ENCODE measurements around the gene SIN3B. TPM values are rescaled to one million over a fixed set of nuclear protein-coding genes. Genes with fewer than 3 reads are reported as not detected.
A peak's percentile ranks its signal among the peaks of the same experiment; 100 is the strongest.

The SIN3B gene
- total and polyA plus RNA-seq, 9 of the 15 experiments (the other 6 are each of a cell fraction or from before 2014, with no cell fraction given): 0.51 to 34.2 (median 14.3) TPM

DNA sequence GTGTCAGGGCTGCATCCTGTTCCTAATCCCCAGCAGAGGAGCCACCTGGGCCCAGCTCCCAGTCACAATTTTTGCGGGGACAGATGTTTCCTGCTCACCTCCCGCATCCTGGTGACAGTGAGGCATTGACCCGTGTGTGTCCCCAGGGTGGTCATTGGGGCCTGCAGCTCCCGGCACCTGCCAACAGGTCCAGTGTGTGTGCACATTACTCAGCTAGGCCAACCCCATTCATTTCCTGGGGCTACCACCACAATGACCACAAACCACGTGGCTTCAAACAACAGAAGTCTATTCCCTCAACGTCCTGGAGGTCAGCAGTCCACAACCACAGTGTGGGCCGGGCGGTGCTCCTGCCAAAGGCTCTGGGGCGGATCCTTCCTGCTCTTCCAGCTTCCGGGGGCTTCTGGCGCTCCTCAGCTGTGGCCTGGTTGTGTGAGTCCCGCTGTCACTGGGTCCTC, 47.7 kb downstream of the SIN3B start:
- Histone ChIP-seq H3K79me2 (ENCODE audit: control insufficient read depth, insufficient read depth, low read length) (peaks cover 15% of the 10 kb centered on the region; the same call in 2 of the 3 replicates), H3K9me1 (ENCODE audit: control insufficient read depth, insufficient read depth, low read length) (no peaks in the 10 kb centered on the region), H3K4me3 (no peak overlapping the region), H3K27me3 (ENCODE audit: control insufficient read depth in 2 of 2, insufficient read depth in 2 of 2, low read length in 2 of 2) (no peaks in the 10 kb centered on the region), H3K36me3 (ENCODE audit: control insufficient read depth, insufficient read depth, low read length) (peaks cover 59% of the 10 kb centered on the region; the same call in 2 of the 3 replicates), H3K4me2 (ENCODE audit: insufficient read depth, low read length) (no peak overlapping the region), H3K9ac (ENCODE audit: insufficient read depth in 1 of 2, low read depth in 2 of 2, low read length in 2 of 2) (peak overlapping the region in 1 of 2 experiments; percentile 35; a peak in 1 of 4 replicates), H3K9me3 (replicated peaks; ENCODE audit: control insufficient read depth, insufficient read depth, low read depth, low read length) (peaks cover 8% of the 10 kb centered on the region), H3K27ac (ENCODE audit: extremely low read depth, low read depth, low read length) (no peak overlapping the region), H2AFZ (ENCODE audit: low read depth, low read length) (no peak overlapping the region), H3K4me1 (replicated peaks in 1 of 2; ENCODE audit: control insufficient read depth in 2 of 2, insufficient read depth in 2 of 2, low read length in 2 of 2) (peaks cover 0 to 12% of the 10 kb centered on the region in 2 experiments; a peak in 2 of 5 replicates), H4K20me1 (replicated peaks; ENCODE audit: control insufficient read depth, insufficient read depth, low read length) (no peaks in the 10 kb centered on the region)
- in situ Hi-C loops (cut with MboI): no loop called here
- ATAC-seq: no peak
- ChIA-PET POLR2A (interaction anchor here (0.6 kb wide), 1 partner anchor 56 kb away, joined by 3 read pairs; no protein-coding TSS in a partner anchor), CTCF (ENCODE audit: low intra/inter-chr PET ratio) (no interaction called here)
- intact Hi-C loops (cut with micrococcal nuclease): no loop called here
- FAIRE-seq: no peak
- no peak for DNase-seq (ENCODE audit: extremely low read depth in 1 of 4, low spot score in 3 of 4)
- no TSS peak for BruUV-seq (replicated peaks)
- 91% methylated on average over 12 of the region's 12 CpGs for WGBS (ENCODE audit: insufficient coverage, low coverage, missing lambda C conversion rate)
- TF ChIP-seq, protein P1, sequence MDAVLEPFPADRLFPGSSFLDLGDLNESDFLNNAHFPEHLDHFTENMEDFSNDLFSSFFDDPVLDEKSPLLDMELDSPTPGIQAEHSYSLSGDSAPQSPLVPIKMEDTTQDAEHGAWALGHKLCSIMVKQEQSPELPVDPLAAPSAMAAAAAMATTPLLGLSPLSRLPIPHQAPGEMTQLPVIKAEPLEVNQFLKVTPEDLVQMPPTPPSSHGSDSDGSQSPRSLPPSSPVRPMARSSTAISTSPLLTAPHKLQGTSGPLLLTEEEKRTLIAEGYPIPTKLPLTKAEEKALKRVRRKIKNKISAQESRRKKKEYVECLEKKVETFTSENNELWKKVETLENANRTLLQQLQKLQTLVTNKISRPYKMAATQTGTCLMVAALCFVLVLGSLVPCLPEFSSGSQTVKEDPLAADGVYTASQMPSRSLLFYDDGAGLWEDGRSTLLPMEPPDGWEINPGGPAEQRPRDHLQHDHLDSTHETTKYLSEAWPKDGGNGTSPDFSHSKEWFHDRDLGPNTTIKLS (IDR thresholded peaks at IDR 0.05; ENCODE audit: borderline replicate concordance, low read depth): no peak
- no peak for TF ChIP-seq CCAR2 (IDR thresholded peaks at IDR 0.05; ENCODE audit: low read depth, low read length)
- TF ChIP-seq, protein P2, sequence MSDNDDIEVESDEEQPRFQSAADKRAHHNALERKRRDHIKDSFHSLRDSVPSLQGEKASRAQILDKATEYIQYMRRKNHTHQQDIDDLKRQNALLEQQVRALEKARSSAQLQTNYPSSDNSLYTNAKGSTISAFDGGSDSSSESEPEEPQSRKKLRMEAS (CRISPR knock-in tag; IDR thresholded peaks at IDR 0.05): peak; percentile 56
- no peak for TF ChIP-seq POLR2AphosphoS5 (IDR thresholded peaks at IDR 0.05; ENCODE audit: control insufficient read depth, insufficient read depth, low read depth, low read length)
- no peak for TF ChIP-seq PCBP2 (IDR thresholded peaks at IDR 0.05; ENCODE audit: low read depth, low read length, poor library complexity, severe bottlenecking)
- TF ChIP-seq HOXB6 (CRISPR knock-in tag; IDR thresholded peaks at IDR 0.05; ENCODE audit: borderline replicate concordance): no peak
- peak; percentile 47; the same call in 1 of the 2 replicates for TF ChIP-seq ZBTB1 (CRISPR knock-in tag; IDR thresholded peaks at IDR 0.05; ENCODE audit: borderline replicate concordance, low read depth)
- TF ChIP-seq NUFIP1 (IDR thresholded peaks at IDR 0.05; ENCODE audit: partially characterized antibody): no peak
